ENCODE results near the gene RLBP1. TPM values are rescaled to one million over a fixed set of nuclear protein-coding genes. Genes with fewer than 3 reads are reported as not detected.
A peak's percentile ranks its signal among the peaks of the same experiment; 100 is the strongest.

The RLBP1 gene
- total RNA-seq, 1 donor from 2014 or later: not detected

DNA sequence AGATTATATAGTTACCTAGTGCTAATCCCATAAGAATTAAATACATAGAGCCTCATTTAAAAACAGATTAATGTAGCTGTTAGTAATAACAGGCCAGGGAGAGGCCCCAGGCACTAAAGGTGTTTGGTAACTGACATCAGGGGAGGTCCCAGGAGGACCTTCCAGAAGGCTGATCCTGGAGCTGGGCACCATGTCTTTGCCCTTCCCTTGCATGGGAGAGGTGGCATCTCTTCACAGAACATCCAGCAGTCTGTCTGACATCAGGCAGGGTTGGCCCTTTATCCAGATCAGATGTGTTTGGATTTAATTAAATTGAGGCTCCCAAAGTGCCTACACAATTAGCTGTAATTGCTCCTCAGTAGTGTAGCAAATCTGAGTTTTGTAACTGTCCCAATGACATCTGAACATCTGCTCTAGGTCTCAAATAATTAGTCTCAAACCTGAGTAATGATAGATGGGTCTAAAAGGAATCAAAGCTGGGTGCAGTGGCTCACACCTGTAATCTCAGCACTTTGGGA, 53.0 kb downstream of the RLBP1 start:
- POLR2A ChIA-PET: no interaction called here
- DNase-seq (no peak), ATAC-seq (ENCODE audit: low read depth) (no peak)
- Mint-ChIP-seq H3K4me1 (peaks cover 3% of the 10 kb centered on the region), H3K27ac (no peak overlapping the region), H3K36me3 (ENCODE audit: low read depth) (peaks cover 20% of the 10 kb centered on the region), H3K27me3 (no peaks in the 10 kb centered on the region), H3K9me3 (no peaks in the 10 kb centered on the region), H3K4me3 (no peak overlapping the region)
- intact Hi-C loops (cut with micrococcal nuclease): no loop called here
- CTCF ChIA-PET: interaction anchor here (1.0 to 3.4 kb wide), 2 partner anchors 9 to 110 kb away, joined by 3 to 14 read pairs; no protein-coding TSS in a partner anchor
- TF ChIP-seq, protein P1, sequence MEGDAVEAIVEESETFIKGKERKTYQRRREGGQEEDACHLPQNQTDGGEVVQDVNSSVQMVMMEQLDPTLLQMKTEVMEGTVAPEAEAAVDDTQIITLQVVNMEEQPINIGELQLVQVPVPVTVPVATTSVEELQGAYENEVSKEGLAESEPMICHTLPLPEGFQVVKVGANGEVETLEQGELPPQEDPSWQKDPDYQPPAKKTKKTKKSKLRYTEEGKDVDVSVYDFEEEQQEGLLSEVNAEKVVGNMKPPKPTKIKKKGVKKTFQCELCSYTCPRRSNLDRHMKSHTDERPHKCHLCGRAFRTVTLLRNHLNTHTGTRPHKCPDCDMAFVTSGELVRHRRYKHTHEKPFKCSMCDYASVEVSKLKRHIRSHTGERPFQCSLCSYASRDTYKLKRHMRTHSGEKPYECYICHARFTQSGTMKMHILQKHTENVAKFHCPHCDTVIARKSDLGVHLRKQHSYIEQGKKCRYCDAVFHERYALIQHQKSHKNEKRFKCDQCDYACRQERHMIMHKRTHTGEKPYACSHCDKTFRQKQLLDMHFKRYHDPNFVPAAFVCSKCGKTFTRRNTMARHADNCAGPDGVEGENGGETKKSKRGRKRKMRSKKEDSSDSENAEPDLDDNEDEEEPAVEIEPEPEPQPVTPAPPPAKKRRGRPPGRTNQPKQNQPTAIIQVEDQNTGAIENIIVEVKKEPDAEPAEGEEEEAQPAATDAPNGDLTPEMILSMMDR (IDR thresholded peaks at IDR 0.05): no peak

DNA sequence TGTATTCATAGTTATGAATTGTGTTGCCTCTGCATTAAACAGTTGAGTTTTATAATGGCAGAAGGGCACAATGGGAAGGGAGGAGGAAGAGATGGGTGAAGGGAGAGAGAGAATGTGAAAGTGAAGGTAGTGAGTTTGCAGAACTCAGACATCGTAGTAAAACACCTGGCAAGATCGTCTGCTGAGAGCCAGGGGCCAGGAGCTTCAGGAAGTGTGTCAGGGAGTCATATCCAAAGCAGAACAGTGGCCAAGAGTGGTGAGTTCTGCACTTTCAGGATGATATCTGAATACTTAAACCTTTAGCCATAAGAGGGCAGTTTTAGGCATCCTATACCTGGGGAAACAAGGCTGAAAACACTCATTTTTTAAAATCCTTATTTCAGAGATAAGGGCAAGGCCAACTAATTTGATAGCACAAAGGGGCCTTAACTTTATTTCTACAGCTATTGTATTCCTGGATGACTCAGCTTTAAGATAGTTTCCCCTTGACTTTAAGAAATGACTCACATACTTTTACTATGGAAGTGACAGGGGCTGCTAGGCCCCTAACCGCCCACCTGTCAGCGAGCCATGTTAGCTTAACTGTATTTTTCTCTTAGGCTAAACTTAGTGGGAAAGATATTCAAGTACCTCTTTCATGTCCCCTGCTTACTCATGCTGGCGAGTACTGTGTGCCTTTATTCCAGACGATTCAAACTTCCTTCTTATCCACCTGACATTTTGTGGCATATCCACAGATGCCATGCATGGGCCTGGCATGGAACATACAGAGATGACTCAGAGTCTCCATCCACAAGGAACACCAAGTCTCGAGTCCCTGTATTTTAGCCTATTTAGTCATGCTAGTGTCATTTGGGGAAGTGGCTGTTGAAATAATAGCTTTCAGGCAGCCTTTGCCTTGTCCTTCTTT, 53.9 kb downstream of the RLBP1 start:
- CTCF ChIA-PET: interaction anchor here (0.7 to 3.4 kb wide), 2 partner anchors 10 to 39 kb away, joined by 3 to 14 read pairs; no protein-coding TSS in a partner anchor
- no peak for DNase-seq
- Mint-ChIP-seq H3K9me3 (no peaks in the 10 kb centered on the region), H3K4me1 (peaks cover 3% of the 10 kb centered on the region), H3K4me3 (no peak overlapping the region), H3K36me3 (ENCODE audit: low read depth) (peaks cover 21% of the 10 kb centered on the region), H3K27ac (peak overlapping the region; percentile 2), H3K27me3 (no peaks in the 10 kb centered on the region)
- TF ChIP-seq, protein P1 (IDR thresholded peaks at IDR 0.05): no peak
- intact Hi-C loops (cut with micrococcal nuclease): no loop called here
- POLR2A ChIA-PET: no interaction called here
- ATAC-seq (ENCODE audit: low read depth): peak; percentile 25

DNA sequence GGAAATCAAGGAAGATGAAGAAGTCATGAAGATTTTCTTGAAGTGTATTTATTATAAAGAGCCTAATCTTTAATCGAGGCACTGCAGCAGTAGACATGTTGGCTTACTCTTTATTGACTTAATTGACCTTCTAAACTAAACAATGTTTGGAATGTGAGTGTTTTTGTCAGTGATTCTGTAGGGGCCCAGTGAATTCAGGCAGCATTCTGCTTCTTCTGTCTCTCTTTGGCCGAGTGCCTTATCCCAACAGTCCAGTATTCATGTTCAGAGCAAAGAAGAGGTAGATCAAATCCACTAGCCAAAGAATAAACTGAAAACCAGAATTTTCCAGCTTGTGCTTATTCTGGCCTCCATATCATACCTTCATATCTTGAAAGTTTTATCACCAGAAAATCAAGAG, 55.7 kb downstream of the RLBP1 start:
- H3K4me3 Mint-ChIP-seq: no peak overlapping the region
- DNase-seq (no peak), ATAC-seq (ENCODE audit: low read depth) (no peak)
- ChIA-PET CTCF (no interaction called here), POLR2A (no interaction called here)
- intact Hi-C loops (cut with micrococcal nuclease): no loop called here
- peaks cover 3% of the 10 kb centered on the region for H3K4me1 Mint-ChIP-seq
- TF ChIP-seq, protein P1 (IDR thresholded peaks at IDR 0.05): no peak
- peaks cover 24% of the 10 kb centered on the region for H3K36me3 Mint-ChIP-seq (ENCODE audit: low read depth)
- no peaks in the 10 kb centered on the region for H3K27me3 Mint-ChIP-seq
- no peak overlapping the region for H3K27ac Mint-ChIP-seq
- H3K9me3 Mint-ChIP-seq: no peaks in the 10 kb centered on the region

DNA sequence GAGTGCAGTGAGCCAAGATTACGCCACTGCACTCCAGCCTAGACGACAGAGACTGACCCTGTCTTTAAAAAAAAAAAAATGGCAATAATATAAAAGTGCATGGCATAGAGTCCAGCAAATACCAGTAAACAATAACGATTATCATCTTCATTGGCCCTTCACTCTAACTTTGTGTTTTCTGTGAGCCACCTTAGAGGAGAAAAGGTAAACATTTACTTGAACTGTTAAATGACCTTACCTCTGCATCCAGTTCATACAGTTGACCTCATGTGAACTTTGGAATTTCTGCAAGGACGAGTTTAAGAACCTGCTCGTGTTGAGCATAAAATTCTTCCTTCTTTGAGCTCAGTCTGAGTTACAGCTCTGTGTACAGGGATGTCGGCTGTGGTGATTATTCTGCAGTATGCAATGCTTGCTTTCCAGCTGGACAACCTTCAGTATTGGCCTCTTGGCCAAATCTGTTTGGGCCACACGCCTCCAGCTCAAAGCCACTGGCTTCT, 56.6 kb downstream of the RLBP1 start:
- Mint-ChIP-seq H3K27ac (no peak overlapping the region), H3K9me3 (no peaks in the 10 kb centered on the region), H3K4me3 (no peak overlapping the region), H3K36me3 (ENCODE audit: low read depth) (peaks cover 28% of the 10 kb centered on the region), H3K27me3 (no peaks in the 10 kb centered on the region), H3K4me1 (peaks cover 3% of the 10 kb centered on the region)
- intact Hi-C loops (cut with micrococcal nuclease): no loop called here
- POLR2A ChIA-PET: no interaction called here
- CTCF ChIA-PET: interaction anchor here (2.0 kb wide), 1 partner anchor 13 kb away, joined by 5 read pairs; no protein-coding TSS in a partner anchor
- DNase-seq: no peak
- TF ChIP-seq, protein P1 (IDR thresholded peaks at IDR 0.05): no peak
- no peak for ATAC-seq (ENCODE audit: low read depth)
